ENCODE results near the gene SKI.

Gene SKI

GRCh38 chr1:2203671-2204414 lies 24.3 kb upstream of the SKI start:
- DNase-seq = no peak
- Histone ChIP-seq H3K27ac (peak overlapping the region; percentile 86 to 91), H3K9me3 (no peaks in the 10 kb centered on the region), H3K27me3 (no peaks in the 10 kb centered on the region), H3K36me3 (no peaks in the 10 kb centered on the region), H3K4me1 (peaks cover 12 to 71% (median 62%) of the 10 kb centered on the region in 4 donors), H3K4me3 (peak overlapping the region; percentile 60 to 72)
- TF ChIP-seq CTCF (IDR thresholded peaks at IDR 0.05) = no peak
- intact Hi-C loops (cut with DNase I; ENCODE audit: low total_unique reads) = loop anchor here (10.0 kb wide), 1 partner anchor 111 kb away; no protein-coding TSS in a partner anchor

DNA sequence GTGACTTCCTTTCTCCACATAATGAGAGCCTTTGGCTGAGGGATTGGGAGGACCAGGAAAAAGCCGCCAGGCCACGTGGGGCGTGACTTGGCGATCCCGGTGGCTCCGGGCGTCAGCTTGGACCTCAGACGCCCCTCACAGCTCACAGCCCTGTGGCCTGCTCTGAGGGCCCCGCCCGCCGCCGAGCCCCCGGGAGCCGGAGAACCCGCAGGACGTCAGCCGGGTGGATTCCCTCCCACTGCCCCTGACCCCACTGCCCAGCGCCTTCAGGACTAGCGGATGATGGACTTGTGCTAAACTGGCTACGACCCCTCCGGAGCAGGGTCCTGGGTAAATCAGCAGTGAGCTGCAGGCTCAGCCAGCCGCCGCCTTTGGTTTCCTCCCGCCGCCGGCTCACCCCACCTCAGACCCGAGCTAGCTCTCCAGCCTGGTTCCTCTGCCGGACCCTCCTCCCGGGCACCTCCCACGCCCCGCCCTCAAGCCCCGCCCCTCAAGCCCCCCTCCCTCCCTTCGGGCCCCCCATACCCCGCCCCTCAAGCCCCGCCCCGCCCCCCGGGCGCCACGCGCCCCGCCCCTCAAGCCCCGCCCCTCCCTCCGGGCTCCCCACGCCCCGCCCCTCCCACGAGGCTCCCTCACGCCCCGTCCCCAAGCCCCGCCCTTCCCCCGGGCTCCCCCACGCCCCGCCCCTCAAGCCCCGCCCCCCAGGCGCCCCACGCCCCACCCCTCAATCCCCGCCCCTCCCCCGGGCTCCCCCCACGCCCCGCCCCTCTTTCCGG lies 23.5 kb upstream of the SKI start:
- no peaks in the 10 kb centered on the region for H3K9me3 ChIP-seq
- H3K27ac ChIP-seq = peak overlapping the region; percentile 86 to 91
- TF ChIP-seq CTCF (IDR thresholded peaks at IDR 0.05) = no peak
- intact Hi-C loops (cut with DNase I; ENCODE audit: low total_unique reads) = loop anchor here (10.0 kb wide), 1 partner anchor 110 kb away; no protein-coding TSS in a partner anchor
- H3K4me3 ChIP-seq = peak overlapping the region; percentile 60 to 72
- DNase-seq = peak; percentile 83 to 95
- peaks cover 14 to 73% (median 65%) of the 10 kb centered on the region in 4 donors for H3K4me1 ChIP-seq
- H3K36me3 ChIP-seq = no peaks in the 10 kb centered on the region
- no peaks in the 10 kb centered on the region for H3K27me3 ChIP-seq

DNA sequence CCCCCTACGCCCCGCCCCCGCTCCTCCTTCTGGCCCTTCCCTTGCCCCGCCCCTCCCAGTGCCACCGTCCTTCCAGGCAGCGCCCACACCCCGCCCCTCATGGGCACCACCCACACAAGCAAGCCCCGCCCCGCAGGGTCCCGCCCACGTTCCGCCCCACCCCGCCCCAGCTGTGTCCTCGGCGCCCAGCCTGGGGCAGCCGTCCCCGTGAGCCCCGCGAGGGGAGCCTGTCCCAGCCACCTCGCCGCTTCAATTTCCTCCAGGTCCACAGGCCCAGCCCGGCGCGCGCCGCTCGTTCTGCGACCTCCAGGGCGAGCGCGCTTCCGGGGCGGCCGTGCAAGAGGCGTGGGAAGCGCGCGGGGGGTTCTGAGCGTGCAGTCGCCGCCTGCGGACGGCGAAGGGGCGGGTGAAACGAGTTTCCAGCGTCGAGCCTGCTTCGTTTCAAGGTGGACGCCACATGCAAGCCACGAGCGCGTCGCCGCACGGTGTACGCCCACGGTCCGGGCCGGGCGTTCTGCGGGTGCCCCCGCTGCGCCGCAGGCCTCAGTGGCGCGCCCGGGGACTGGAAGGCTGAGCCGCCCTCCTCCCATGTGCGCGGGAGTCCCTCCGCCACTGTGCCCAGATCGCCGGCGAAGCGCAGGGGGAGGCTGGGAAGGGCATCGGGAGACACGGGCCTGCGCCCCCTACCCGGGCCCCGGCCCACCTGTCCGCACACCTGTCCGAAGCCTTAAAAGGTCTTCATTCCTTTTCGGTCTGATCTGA lies 22.7 kb upstream of the SKI start:
- Histone ChIP-seq H3K4me3 (peak overlapping the region; percentile 51 to 60), H3K9me3 (no peaks in the 10 kb centered on the region), H3K36me3 (no peaks in the 10 kb centered on the region), H3K27ac (peak overlapping the region; percentile 95 to 97), H3K4me1 (peaks cover 19 to 73% (median 66%) of the 10 kb centered on the region in 4 donors), H3K27me3 (no peaks in the 10 kb centered on the region)
- intact Hi-C loops (cut with DNase I; ENCODE audit: low total_unique reads) = loop anchor here (10.0 kb wide), 1 partner anchor 109 kb away; no protein-coding TSS in a partner anchor
- DNase-seq = peak; percentile 97 to 98
- TF ChIP-seq CTCF (IDR thresholded peaks at IDR 0.05) = peak in 1 of 2 experiments; percentile 34

DNA sequence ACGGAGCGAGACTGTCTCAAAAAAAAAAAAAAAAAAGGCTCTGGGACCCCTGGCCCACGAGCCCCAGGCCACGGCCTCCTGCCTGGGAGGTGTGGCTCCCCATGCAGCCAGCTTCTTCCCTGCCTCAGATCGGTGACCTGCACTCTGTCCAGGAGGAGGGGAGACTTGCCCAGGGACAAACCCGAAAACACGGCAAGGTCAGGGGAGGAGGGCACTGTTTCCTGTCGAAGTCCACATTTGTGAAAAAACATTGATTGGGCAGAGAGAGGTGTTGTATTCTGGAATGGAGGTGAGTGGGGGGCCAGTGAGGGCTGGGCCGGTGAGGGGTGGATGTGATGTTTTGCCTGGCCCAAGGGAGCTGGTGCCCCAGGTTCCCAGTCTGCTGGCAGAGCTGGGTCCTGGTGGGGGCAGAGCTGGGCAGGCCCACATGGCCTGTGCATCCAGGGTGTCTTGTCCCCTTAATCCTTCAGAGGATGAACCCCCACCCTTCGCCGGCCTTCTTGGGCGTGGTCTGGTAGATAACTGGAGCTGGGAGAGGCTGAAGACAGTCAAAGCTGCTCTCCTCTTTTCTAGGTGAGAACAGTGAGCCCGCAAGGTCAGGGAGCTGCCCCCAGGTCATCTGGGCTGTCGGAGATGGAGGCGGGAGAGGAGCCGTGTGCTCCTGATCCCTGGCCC lies 21.2 kb upstream of the SKI start:
- intact Hi-C loops (cut with DNase I; ENCODE audit: low total_unique reads) = loop anchor here (10.0 kb wide), 1 partner anchor 108 kb away; no protein-coding TSS in a partner anchor
- peaks cover 19 to 73% (median 68%) of the 10 kb centered on the region in 4 donors for H3K4me1 ChIP-seq

More for the DNA sequence above, 21.2 kb upstream of the SKI start:
- peak in 1 of 2 donors; percentile 75 for DNase-seq
- no peak for TF ChIP-seq CTCF (IDR thresholded peaks at IDR 0.05)
- H3K27ac ChIP-seq = peak overlapping the region; percentile 95 to 97
- peak overlapping the region; percentile 38 to 43 for H3K4me3 ChIP-seq
- no peaks in the 10 kb centered on the region for H3K9me3 ChIP-seq
- no peaks in the 10 kb centered on the region for H3K27me3 ChIP-seq
- H3K36me3 ChIP-seq = no peaks in the 10 kb centered on the region

Measured in tibial artery (tissue), 4 donors.